ENCODE data around the gene IRF2BP1. TPM values are rescaled to one million over a fixed set of nuclear protein-coding genes. Genes with fewer than 3 reads are reported as not detected.

IRF2BP1 gene
- 10 to 100 TPM; 14.5 to 18.2 TPM for total RNA-seq

GRCh38 chr19:45885556-45886426 is at the start of gene IRF2BP1:
TSS of gene IRF2BP1 (minus strand) at chr19:45886141. CDS start at chr19:45885774, 367 bp downstream.
- peaks cover 0 to 4% of the 10 kb centered on the region in 2 donors for H3K27me3 Mint-ChIP-seq

GRCh38 chr19:45935267-45935666 is 49.3 kb upstream of the IRF2BP1 start:
- Mint-ChIP-seq H3K4me3 (no peak overlapping the region), H3K27ac (no peak overlapping the region), H3K9me3 (no peaks in the 10 kb centered on the region), H3K27me3 (peaks cover 28 to 31% of the 10 kb centered on the region in 2 donors), H3K36me3 (no peaks in the 10 kb centered on the region), H3K4me1 (ENCODE audit: low read depth in 2 of 2) (peaks cover 3 to 6% of the 10 kb centered on the region in 2 donors)
- peak; percentile 45 for DNase-seq (ENCODE audit: low spot score)
- no peak for ATAC-seq

More at GRCh38 chr19:45885556-45886426, at the start of gene IRF2BP1:
- ATAC-seq: peak; percentile 85 to 88
- peaks cover 23 to 25% of the 10 kb centered on the region in 2 donors for H3K4me1 Mint-ChIP-seq (ENCODE audit: low read depth in 2 of 2)
- DNase-seq (ENCODE audit: low spot score): peak; percentile 93
- H3K4me3 Mint-ChIP-seq: peak within 1 kb of the TSS; percentile 99
- H3K36me3 Mint-ChIP-seq: no peaks in the 10 kb centered on the region
- H3K27ac Mint-ChIP-seq: peak within 1 kb of the TSS; percentile 93 to 97
- H3K9me3 Mint-ChIP-seq: no peaks in the 10 kb centered on the region

GRCh38 chr19:45934551-45935230 is 48.8 kb upstream of the IRF2BP1 start:
- H3K36me3 Mint-ChIP-seq: no peaks in the 10 kb centered on the region
- no peak overlapping the region for H3K4me3 Mint-ChIP-seq
- no peak overlapping the region for H3K27ac Mint-ChIP-seq
- no peaks in the 10 kb centered on the region for H3K9me3 Mint-ChIP-seq
- ATAC-seq: no peak
- H3K4me1 Mint-ChIP-seq (ENCODE audit: low read depth in 2 of 2): peaks cover 3 to 6% of the 10 kb centered on the region in 2 donors
- peaks cover 31 to 32% of the 10 kb centered on the region in 2 donors for H3K27me3 Mint-ChIP-seq
- peak; percentile 46 for DNase-seq (ENCODE audit: low spot score)

- no peak for ATAC-seq
- Mint-ChIP-seq H3K9me3 (no peaks in the 10 kb centered on the region), H3K27me3 (peaks cover 28 to 31% of the 10 kb centered on the region in 2 donors), H3K27ac (no peak overlapping the region), H3K4me1 (ENCODE audit: low read depth in 2 of 2) (peaks cover under 1 to 2% of the 10 kb centered on the region in 2 donors), H3K36me3 (no peaks in the 10 kb centered on the region), H3K4me3 (no peak overlapping the region)
- DNase-seq (ENCODE audit: low spot score): no peak
Measured at GRCh38 chr19:45933759-45934158, 47.8 kb upstream of the IRF2BP1 start.

- H3K4me1 Mint-ChIP-seq (ENCODE audit: low read depth in 2 of 2): peaks cover 10 to 15% of the 10 kb centered on the region in 2 donors
- ATAC-seq (no peak), DNase-seq (ENCODE audit: low spot score) (peak; percentile 25)
- H3K9me3 Mint-ChIP-seq: no peaks in the 10 kb centered on the region
- H3K4me3 Mint-ChIP-seq: no peak overlapping the region
- H3K27ac Mint-ChIP-seq: no peak overlapping the region
- peaks cover 19 to 25% of the 10 kb centered on the region in 2 donors for H3K27me3 Mint-ChIP-seq
- no peaks in the 10 kb centered on the region for H3K36me3 Mint-ChIP-seq
Measured at GRCh38 chr19:45931055-45931454, 45.1 kb upstream of the IRF2BP1 start.

- H3K27ac Mint-ChIP-seq: no peak overlapping the region
- peaks cover 16 to 20% of the 10 kb centered on the region in 2 donors for H3K27me3 Mint-ChIP-seq
- no peaks in the 10 kb centered on the region for H3K9me3 Mint-ChIP-seq
- no peak overlapping the region for H3K4me3 Mint-ChIP-seq
- H3K4me1 Mint-ChIP-seq (ENCODE audit: low read depth in 2 of 2): peaks cover 10 to 15% of the 10 kb centered on the region in 2 donors
- DNase-seq (ENCODE audit: low spot score): peak; percentile 37
- H3K36me3 Mint-ChIP-seq: no peaks in the 10 kb centered on the region
- ATAC-seq: no peak
Measured at GRCh38 chr19:45929247-45929646, 43.3 kb upstream of the IRF2BP1 start.

- ATAC-seq: peak; percentile 93 to 95
- Mint-ChIP-seq H3K27me3 (peaks cover 15 to 16% of the 10 kb centered on the region in 2 donors), H3K4me3 (peak overlapping the region; percentile 49), H3K36me3 (no peaks in the 10 kb centered on the region), H3K4me1 (ENCODE audit: low read depth in 2 of 2) (peaks cover 10 to 15% of the 10 kb centered on the region in 2 donors), H3K9me3 (no peaks in the 10 kb centered on the region), H3K27ac (peak overlapping the region in 1 of 2 donors; percentile 5)
- peak; percentile 88 for DNase-seq (ENCODE audit: low spot score)
Measured at GRCh38 chr19:45927565-45928261, 41.8 kb upstream of the IRF2BP1 start.

- ATAC-seq (no peak), DNase-seq (ENCODE audit: low spot score) (no peak)
- H3K4me3 Mint-ChIP-seq: no peak overlapping the region
- H3K4me1 Mint-ChIP-seq (ENCODE audit: low read depth in 2 of 2): peaks cover 15 to 28% of the 10 kb centered on the region in 2 donors
- no peaks in the 10 kb centered on the region for H3K9me3 Mint-ChIP-seq
- H3K27me3 Mint-ChIP-seq: peaks cover 6 to 11% of the 10 kb centered on the region in 2 donors
- no peaks in the 10 kb centered on the region for H3K36me3 Mint-ChIP-seq
- H3K27ac Mint-ChIP-seq: no peak overlapping the region
Measured at GRCh38 chr19:45924891-45925447, 39.0 kb upstream of the IRF2BP1 start.

- Mint-ChIP-seq H3K9me3 (no peaks in the 10 kb centered on the region), H3K36me3 (no peaks in the 10 kb centered on the region), H3K4me1 (ENCODE audit: low read depth in 2 of 2) (peaks cover 8 to 19% of the 10 kb centered on the region in 2 donors), H3K27me3 (peaks cover 6 to 10% of the 10 kb centered on the region in 2 donors), H3K27ac (no peak overlapping the region), H3K4me3 (no peak overlapping the region)
- DNase-seq (ENCODE audit: low spot score) (no peak), ATAC-seq (peak; percentile 64 to 66)
Measured at GRCh38 chr19:45922281-45922680, 36.3 kb upstream of the IRF2BP1 start.

- no peak for DNase-seq (ENCODE audit: low spot score)
- H3K9me3 Mint-ChIP-seq: no peaks in the 10 kb centered on the region
- peak; percentile 54 to 61 for ATAC-seq
- H3K36me3 Mint-ChIP-seq: no peaks in the 10 kb centered on the region
- H3K4me1 Mint-ChIP-seq (ENCODE audit: low read depth in 2 of 2): peaks cover 8 to 14% of the 10 kb centered on the region in 2 donors
- peaks cover 6 to 14% of the 10 kb centered on the region in 2 donors for H3K27me3 Mint-ChIP-seq
- H3K4me3 Mint-ChIP-seq: peak overlapping the region; percentile 36
- no peak overlapping the region for H3K27ac Mint-ChIP-seq
Measured at GRCh38 chr19:45920458-45920857, 34.5 kb upstream of the IRF2BP1 start.

- no peak overlapping the region for H3K27ac Mint-ChIP-seq
- peaks cover 8 to 14% of the 10 kb centered on the region in 2 donors for H3K4me1 Mint-ChIP-seq (ENCODE audit: low read depth in 2 of 2)
- H3K4me3 Mint-ChIP-seq: peak overlapping the region; percentile 36
- no peaks in the 10 kb centered on the region for H3K9me3 Mint-ChIP-seq
- H3K36me3 Mint-ChIP-seq: no peaks in the 10 kb centered on the region
- no peak for DNase-seq (ENCODE audit: low spot score)
- ATAC-seq: no peak
- H3K27me3 Mint-ChIP-seq: peaks cover 0 to 12% of the 10 kb centered on the region in 2 donors
Measured at GRCh38 chr19:45919678-45920077, 33.7 kb upstream of the IRF2BP1 start.

GRCh38 chr19:45918721-45919120 is 32.8 kb upstream of the IRF2BP1 start:
- H3K4me3 Mint-ChIP-seq: no peak overlapping the region
- peaks cover under 1 to 12% of the 10 kb centered on the region in 2 donors for H3K27me3 Mint-ChIP-seq
- no peaks in the 10 kb centered on the region for H3K36me3 Mint-ChIP-seq
- ATAC-seq (peak in 1 of 2 donors; percentile 46), DNase-seq (ENCODE audit: low spot score) (no peak)
- H3K27ac Mint-ChIP-seq: no peak overlapping the region
- no peaks in the 10 kb centered on the region for H3K9me3 Mint-ChIP-seq
- H3K4me1 Mint-ChIP-seq (ENCODE audit: low read depth in 2 of 2): peaks cover 8 to 14% of the 10 kb centered on the region in 2 donors

Measured in natural killer cell treated with Interleukin-12 subunit alpha and Interleukin-12 subunit beta and Interleukin-15 and Interleukin-18, amount 100 ng/mL, for 72 hours (primary cell).